ENCODE measurements around the gene ASB10.

Gene ASB10

GRCh38 chr7:151148319-151149259 lies 38.5 kb downstream of the ASB10 start:
- no peak for TF ChIP-seq CTCF (IDR thresholded peaks at IDR 0.05)

- TF ChIP-seq CTCF (IDR thresholded peaks at IDR 0.05) = no peak
These were observed 40.3 kb downstream of the ASB10 start for GRCh38 chr7:151146761-151147160.

DNA sequence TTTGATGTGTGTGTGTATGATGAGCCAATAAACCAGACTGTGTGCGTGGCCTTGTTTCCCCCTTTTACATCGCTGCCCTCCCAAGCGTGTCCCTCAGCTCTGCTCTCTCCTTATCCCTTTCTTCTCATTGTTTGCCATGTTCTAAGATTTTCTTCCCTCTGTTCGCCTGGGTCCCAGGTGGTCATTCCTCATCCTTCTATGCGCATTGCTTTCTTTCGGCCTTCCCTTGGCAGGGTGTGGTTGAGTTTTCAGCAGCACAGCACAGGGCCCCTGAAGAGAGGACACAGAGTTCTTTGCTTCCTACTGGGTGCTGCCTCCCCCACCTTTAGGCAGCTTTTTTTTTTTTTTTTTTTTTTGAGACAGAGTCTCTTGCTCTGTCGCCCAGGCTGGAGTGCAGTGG lies 42.7 kb downstream of the ASB10 start:
- no peak for TF ChIP-seq CTCF (IDR thresholded peaks at IDR 0.05)

- TF ChIP-seq CTCF (IDR thresholded peaks at IDR 0.05) = no peak
These were observed 43.6 kb downstream of the ASB10 start for GRCh38 chr7:151143261-151144015.

DNA sequence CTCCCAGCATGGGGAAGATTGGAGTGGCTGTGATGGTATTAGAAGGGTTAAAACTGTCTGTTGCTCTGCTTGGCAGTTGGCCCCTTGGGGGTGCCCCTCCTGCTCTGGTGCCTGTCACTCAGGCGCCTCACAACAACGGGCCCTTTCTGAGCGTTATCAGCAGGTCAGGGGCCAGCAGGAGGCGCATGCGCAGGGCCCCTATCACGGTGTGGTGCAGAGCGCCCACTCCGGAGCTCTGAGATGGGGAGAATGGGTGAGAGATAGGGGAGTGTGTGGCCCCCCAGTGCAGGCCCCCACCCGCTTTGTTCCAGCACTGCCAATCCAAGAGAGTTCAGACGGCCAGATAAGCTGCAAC lies 44.4 kb downstream of the ASB10 start:
- TF ChIP-seq CTCF (IDR thresholded peaks at IDR 0.05) = no peak

- no peak for TF ChIP-seq CTCF (IDR thresholded peaks at IDR 0.05)
These were observed 45.0 kb downstream of the ASB10 start for GRCh38 chr7:151141855-151142685.

GRCh38 chr7:151141311-151141854 lies 45.7 kb downstream of the ASB10 start:
- TF ChIP-seq CTCF (IDR thresholded peaks at IDR 0.05) = no peak

Data from LNCAP (cell line).